H1 (cell line): ENCODE results near the gene LARP1. TPM values are rescaled to one million over a fixed set of nuclear protein-coding genes. Genes with fewer than 3 reads are reported as not detected.

ENCODE experiments used
- ASH2L ChIP-seq: fragments of 200-600, 300-600 bp; sonication (generic); IDR thresholded peaks from one replicate; pipeline ENCODE4 v1.7.1; 2017; ENCODE audit warnings: low read length
- BACH1 ChIP-seq: IDR thresholded peaks from 2 replicates; pipeline ENCODE4 v1.6.1; 2012; ENCODE audit warnings: low read length, improper control_type of control experiment
- BRCA1 ChIP-seq: IDR thresholded peaks from 2 replicates; pipeline ENCODE4 v1.6.1; 2012; ENCODE audit warnings: low read depth, low read length, improper control_type of control experiment
- GTF2F1 ChIP-seq: IDR thresholded peaks from 2 replicates; pipeline ENCODE4 v1.6.1; 2012; ENCODE audit warnings: low read depth, low read length, improper control_type of control experiment, borderline replicate concordance
- NRF1 ChIP-seq: IDR thresholded peaks from 2 replicates; pipeline ENCODE4 v1.6.1; 2011; ENCODE audit warnings: mild to moderate bottlenecking, low read depth, low read length, improper control_type of control experiment
- SIRT6 ChIP-seq: IDR thresholded peaks from one replicate; pipeline ENCODE4 v1.7.1; 2012; ENCODE audit warnings: low read length, inconsistent platforms
- TCF12 ChIP-seq: IDR thresholded peaks from 2 replicates; pipeline ENCODE4 v1.6.1; 2011; ENCODE audit warnings: low read depth, mild to moderate bottlenecking, low read length
- polyA plus RNA-seq, 7 experiments: library from polyadenylated mRNA; depleted of rRNA in 3 of 7; stranded (reverse) in 5 of 7; unstranded in 2 of 7; fragments of >200 nt in 5 of 7; fragments of 200-250 nt in 2 of 7; gene quantifications; 1 replicate in 5 of 7; 2 replicates in 1 of 7; 4 replicates in 1 of 7; pipeline versions ENCODE4 v1.2.1 to v1.2.3, GENCODE V29; 2011 to 2013; ENCODE audit warnings: missing spikeins in 2 of 7, mixed read lengths in 2 of 7
- total RNA-seq: library from RNA; stranded (reverse); fragmentation: NEBNext Ultra II Directional; extraction: Animal tissue kit (Norgen Biotek cat#: 25700); gene quantifications from 2 replicates; pipeline ENCODE4 v1.2.1, GENCODE V29; 2021
- TF ChIP-seq, protein P1 (sequence below): IDR thresholded peaks from 2 replicates; pipeline ENCODE4 v1.6.1; 2011; ENCODE audit warnings: low read length, improper control_type of control experiment
- TF ChIP-seq, protein P2 (sequence below), 3 experiments: IDR thresholded peaks; 1 replicate in 2 of 3; 2 replicates in 1 of 3; pipeline versions ENCODE4 v1.5.1 to v1.6.1; 2011; ENCODE audit warnings: low read length in 3 of 3, mild to moderate bottlenecking in 3 of 3, inconsistent platforms in 2 of 3, low read depth in 1 of 3, moderate library complexity in 1 of 3; ENCODE audit not compliant: insufficient read depth in 1 of 3; ENCODE audit errors: control extremely low read depth in 1 of 3

LARP1 gene
- total and polyA plus RNA-seq, 2 of the 8 experiments (the other 6 are each of a cell fraction or from before 2014, with no cell fraction given), result 106 to 422 TPM

DNA sequence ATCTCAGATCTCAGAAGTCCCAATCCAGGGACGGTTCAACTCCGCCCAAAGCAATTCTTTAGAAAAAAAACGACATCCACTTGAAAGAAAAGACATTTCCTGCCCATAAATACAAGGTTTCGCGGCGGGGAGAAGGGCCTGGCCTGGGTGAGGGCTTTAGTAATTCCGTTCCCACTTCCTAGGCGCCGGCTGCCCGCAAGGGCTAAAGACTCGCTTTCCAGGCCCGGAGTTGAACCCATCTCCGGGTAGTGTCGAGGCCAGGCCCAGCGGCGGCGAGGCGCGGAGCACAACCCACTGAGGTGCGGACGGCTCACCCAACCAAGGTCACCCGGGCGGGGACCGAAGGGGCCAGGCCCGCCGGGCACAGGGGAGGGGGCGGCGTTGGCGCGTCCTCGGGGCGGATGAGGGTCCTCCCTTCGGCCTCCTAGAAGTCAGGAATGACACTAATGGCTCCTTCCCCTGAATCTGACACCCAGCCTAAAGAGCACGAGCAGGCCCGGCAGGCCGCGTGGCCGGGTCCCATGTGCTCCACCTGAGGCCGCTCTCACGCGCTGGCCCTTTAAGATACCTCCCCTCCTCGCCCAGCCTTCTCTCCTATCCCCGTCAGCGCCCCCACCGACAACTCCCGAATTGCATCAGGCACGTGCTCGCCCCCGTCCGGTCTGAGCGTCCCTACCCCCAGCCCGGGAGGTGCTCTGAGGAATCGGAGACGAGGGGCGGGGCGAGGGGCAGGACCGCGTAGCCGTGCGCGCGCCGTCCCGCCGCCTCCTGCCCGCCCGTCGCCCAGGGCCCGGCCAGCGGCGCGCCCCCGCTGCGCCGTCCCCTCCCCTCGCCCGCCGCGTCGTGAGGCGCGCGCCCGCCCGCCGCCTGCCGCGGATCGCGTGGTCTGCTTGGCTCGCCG, 467 bp upstream of the LARP1 start (continued):
- TF ChIP-seq BRCA1 (no peak), ASH2L (peak; percentile 70), BACH1 (peak; percentile 56; the same call in 1 of the 2 replicates), NRF1 (no peak), SIRT6 (no peak), GTF2F1 (peak; percentile 38; the same call in 1 of the 2 replicates), TCF12 (no peak)
- TF ChIP-seq, protein P1, sequence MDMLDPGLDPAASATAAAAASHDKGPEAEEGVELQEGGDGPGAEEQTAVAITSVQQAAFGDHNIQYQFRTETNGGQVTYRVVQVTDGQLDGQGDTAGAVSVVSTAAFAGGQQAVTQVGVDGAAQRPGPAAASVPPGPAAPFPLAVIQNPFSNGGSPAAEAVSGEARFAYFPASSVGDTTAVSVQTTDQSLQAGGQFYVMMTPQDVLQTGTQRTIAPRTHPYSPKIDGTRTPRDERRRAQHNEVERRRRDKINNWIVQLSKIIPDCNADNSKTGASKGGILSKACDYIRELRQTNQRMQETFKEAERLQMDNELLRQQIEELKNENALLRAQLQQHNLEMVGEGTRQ, result peak; percentile 63
- TF ChIP-seq, protein P2, sequence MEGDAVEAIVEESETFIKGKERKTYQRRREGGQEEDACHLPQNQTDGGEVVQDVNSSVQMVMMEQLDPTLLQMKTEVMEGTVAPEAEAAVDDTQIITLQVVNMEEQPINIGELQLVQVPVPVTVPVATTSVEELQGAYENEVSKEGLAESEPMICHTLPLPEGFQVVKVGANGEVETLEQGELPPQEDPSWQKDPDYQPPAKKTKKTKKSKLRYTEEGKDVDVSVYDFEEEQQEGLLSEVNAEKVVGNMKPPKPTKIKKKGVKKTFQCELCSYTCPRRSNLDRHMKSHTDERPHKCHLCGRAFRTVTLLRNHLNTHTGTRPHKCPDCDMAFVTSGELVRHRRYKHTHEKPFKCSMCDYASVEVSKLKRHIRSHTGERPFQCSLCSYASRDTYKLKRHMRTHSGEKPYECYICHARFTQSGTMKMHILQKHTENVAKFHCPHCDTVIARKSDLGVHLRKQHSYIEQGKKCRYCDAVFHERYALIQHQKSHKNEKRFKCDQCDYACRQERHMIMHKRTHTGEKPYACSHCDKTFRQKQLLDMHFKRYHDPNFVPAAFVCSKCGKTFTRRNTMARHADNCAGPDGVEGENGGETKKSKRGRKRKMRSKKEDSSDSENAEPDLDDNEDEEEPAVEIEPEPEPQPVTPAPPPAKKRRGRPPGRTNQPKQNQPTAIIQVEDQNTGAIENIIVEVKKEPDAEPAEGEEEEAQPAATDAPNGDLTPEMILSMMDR (IDR thresholded peaks at IDR 0.05; ENCODE audit: control extremely low read depth in 1 of 3, insufficient read depth in 1 of 3, low read depth in 1 of 3, low read length in 3 of 3), result peak; percentile 66 to 69 (median 68); a peak in 3 of 4 replicates
